Hepatocyte (in vitro differentiated cells): ENCODE results near the gene P2RY14. TPM values are rescaled to one million over a fixed set of nuclear protein-coding genes. Genes with fewer than 3 reads are reported as not detected.
A peak's percentile ranks its signal among the peaks of the same experiment; 100 is the strongest.

ENCODE experiments used
- DNase-seq: peaks from one replicate; pipeline ENCODE4 v3.0.0-alpha.2; 2016; ENCODE audit warnings: low spot score
- H2AFZ ChIP-seq: fragments of 200-600 bp; sonication (generic); 2 replicates; pipeline ENCODE4 v1.6.0; 2016; ENCODE audit warnings: antibody characterized with exemption, mild to moderate bottlenecking
- H3K27ac ChIP-seq: fragments of 200-600 bp; sonication (generic); 2 replicates; pipeline ENCODE4 v1.5.1; 2016; ENCODE audit warnings: mild to moderate bottlenecking
- H3K27me3 ChIP-seq: fragments of 200-600 bp; sonication (generic); 2 replicates; pipeline ENCODE4 v1.6.1; 2016
- H3K36me3 ChIP-seq: fragments of 200-600 bp; sonication (generic); replicated peaks from 2 replicates; pipeline ENCODE4 v1.5.1; 2016; ENCODE audit warnings: low read depth; ENCODE audit not compliant: insufficient read depth
- H3K4me1 ChIP-seq: fragments of 200-600 bp; sonication (generic); 2 replicates; pipeline ENCODE4 v1.5.1; 2016; ENCODE audit warnings: mild to moderate bottlenecking, moderate library complexity; ENCODE audit not compliant: insufficient read depth
- H3K4me2 ChIP-seq: fragments of 200-600 bp; sonication (generic); 2 replicates; pipeline ENCODE4 v1.6.0; 2016
- H3K4me3 ChIP-seq: fragments of 200-600 bp; sonication (generic); 2 replicates; pipeline ENCODE4 v1.5.1; 2016; ENCODE audit warnings: mild to moderate bottlenecking
- H3K79me2 ChIP-seq: fragments of 200-600 bp; sonication (generic); 2 replicates; pipeline ENCODE4 v1.6.0; 2017; ENCODE audit warnings: mild to moderate bottlenecking
- H3K9me2 ChIP-seq: fragments of 200-600 bp; sonication (generic); replicated peaks from 2 replicates; pipeline ENCODE4 v1.6.0; 2017; ENCODE audit warnings: mild to moderate bottlenecking; ENCODE audit not compliant: insufficient read depth
- H3K9me3 ChIP-seq: fragments of 200-600 bp; sonication (generic); 2 replicates; pipeline ENCODE4 v1.5.1; 2016; ENCODE audit warnings: low read depth, mild to moderate bottlenecking
- H4K20me1 ChIP-seq: fragments of 200-600 bp; sonication (generic); 2 replicates; pipeline ENCODE4 v1.6.0; 2016; ENCODE audit warnings: mild to moderate bottlenecking; ENCODE audit not compliant: insufficient read depth, poor library complexity, severe bottlenecking
- CTCF ChIP-seq: fragments of 200-600 bp; sonication (generic); IDR thresholded peaks from 2 replicates; pipeline ENCODE4 v1.5.1; 2016; ENCODE audit warnings: antibody characterized with exemption, mild to moderate bottlenecking; ENCODE audit not compliant: poor library complexity
- EZH2 ChIP-seq: fragments of 200-600 bp; sonication (generic); IDR thresholded peaks from 2 replicates; pipeline ENCODE4 v1.6.1; 2016; ENCODE audit warnings: antibody characterized with exemption, mild to moderate bottlenecking, borderline replicate concordance
- EZH2phosphoT487 ChIP-seq: fragments of 200-600 bp; sonication (generic); IDR thresholded peaks from one replicate; pipeline ENCODE4 v1.6.1; 2018; ENCODE audit warnings: antibody characterized with exemption, mild to moderate bottlenecking, low read depth, moderate library complexity; ENCODE audit not compliant: unreplicated experiment, severe bottlenecking
- WGBS: methylation state at CpG from one replicate; pipeline ENCODE4 v1.1.6; 2016; ENCODE audit warnings: low lambda C conversion rate; ENCODE audit errors: missing lambda C conversion rate; 5-methylcytosine and 5-hydroxymethylcytosine counted together
- polyA plus RNA-seq: library from polyadenylated mRNA; unstranded; fragments of >200 nt; fragmentation: Nextera tagmentation; extraction: Ambion mirVana; gene quantifications from 2 replicates; pipeline ENCODE4 v1.2.1, GENCODE V29; 2016
- total RNA-seq: library from RNA; depleted of rRNA; stranded (reverse); fragments of >200 nt; gene quantifications from 2 replicates; pipeline ENCODE4 v1.2.3, GENCODE V29; 2014

P2RY14 gene
- total and polyA plus RNA-seq, 2 experiments from 2014 or later, result 0.11 TPM; not detected in 1

- no peaks in the 10 kb centered on the region for H3K79me2 ChIP-seq
- DNase-seq, result no peak
- no peak overlapping the region for H2AFZ ChIP-seq
- peaks cover 13% of the 10 kb centered on the region for H3K4me1 ChIP-seq
- H3K36me3 ChIP-seq, result no peaks in the 10 kb centered on the region
- no peak overlapping the region for H3K4me3 ChIP-seq
- peak overlapping the region; percentile 10 for H3K27ac ChIP-seq
- no peaks in the 10 kb centered on the region for H3K9me2 ChIP-seq
- H4K20me1 ChIP-seq, result no peaks in the 10 kb centered on the region
- H3K9me3 ChIP-seq, result no peaks in the 10 kb centered on the region
- no peak overlapping the region for H3K4me2 ChIP-seq
- TF ChIP-seq EZH2phosphoT487 (no peak), CTCF (no peak), EZH2 (no peak)
- WGBS, result 85% methylated on average over 5 of the region's 5 CpGs
- no peaks in the 10 kb centered on the region for H3K27me3 ChIP-seq
Measured at GRCh38 chr3:151226825-151227224, 51.5 kb downstream of the P2RY14 start.

GRCh38 chr3:151226088-151226563 lies 52.2 kb downstream of the P2RY14 start:
- no peaks in the 10 kb centered on the region for H3K9me2 ChIP-seq
- TF ChIP-seq EZH2 (no peak), CTCF (no peak), EZH2phosphoT487 (no peak)
- no peaks in the 10 kb centered on the region for H3K9me3 ChIP-seq
- 57% methylated on average over 4 of the region's 4 CpGs for WGBS
- H3K4me1 ChIP-seq, result peaks cover 13% of the 10 kb centered on the region
- H3K27ac ChIP-seq, result no peak overlapping the region
- H3K4me2 ChIP-seq, result no peak overlapping the region
- H2AFZ ChIP-seq, result no peak overlapping the region
- DNase-seq, result peak; percentile 44
- H3K79me2 ChIP-seq, result no peaks in the 10 kb centered on the region
- no peaks in the 10 kb centered on the region for H3K27me3 ChIP-seq
- no peaks in the 10 kb centered on the region for H3K36me3 ChIP-seq
- H4K20me1 ChIP-seq, result no peaks in the 10 kb centered on the region
- H3K4me3 ChIP-seq, result no peak overlapping the region

GRCh38 chr3:151225040-151225975 lies 53.0 kb downstream of the P2RY14 start:
- WGBS, result 90% methylated on average over 9 of the region's 9 CpGs
- Histone ChIP-seq H3K4me2 (no peak overlapping the region), H3K4me3 (no peak overlapping the region), H3K9me2 (no peaks in the 10 kb centered on the region), H2AFZ (no peak overlapping the region), H3K4me1 (peaks cover 13% of the 10 kb centered on the region), H3K9me3 (no peaks in the 10 kb centered on the region), H3K79me2 (no peaks in the 10 kb centered on the region), H4K20me1 (no peaks in the 10 kb centered on the region), H3K27ac (no peak overlapping the region), H3K27me3 (no peaks in the 10 kb centered on the region), H3K36me3 (no peaks in the 10 kb centered on the region)
- DNase-seq, result no peak
- TF ChIP-seq EZH2, result no peak
- TF ChIP-seq CTCF, result no peak
- TF ChIP-seq EZH2phosphoT487, result no peak
